H1 (cell line): ENCODE results near the gene PCDHB12. TPM values are rescaled to one million over a fixed set of nuclear protein-coding genes. Genes with fewer than 3 reads are reported as not detected.

Experiments
- CTCF ChIA-PET: fragments of 300-600 bp; sonication (Branson Sonifier 250); formaldehyde crosslinking; loops from one replicate; lab custom pipeline; 2021; ENCODE audit not compliant: partially characterized antibody; lab: Charles Lee
- POLR2A ChIA-PET: fragments of 300-600 bp; sonication (Branson Sonifier 250); formaldehyde crosslinking; loops from one replicate; lab custom pipeline; 2021; ENCODE audit warnings: inconsistent platforms; ENCODE audit not compliant: partially characterized antibody; lab: Charles Lee
- DNase-seq, 2 experiments: peaks; one replicate each; pipeline versions ENCODE4 v3.0.0 to v3.0.0-alpha.2; 2010 to 2022; ENCODE audit warnings: low spot score in 2 of 2, low read depth in 1 of 2, mixed read lengths in 1 of 2
- FAIRE-seq: peaks from 2 replicates; lab custom pipeline; 2011; peaks lifted over from hg19 to GRCh38; lab: Jason Lieb, UNC
- H2AFZ ChIP-seq: 2 replicates; pipeline ENCODE4 v1.8.1; 2012; ENCODE audit warnings: low read length, inconsistent platforms
- H2AK5ac ChIP-seq: 2 replicates; pipeline ENCODE4 v1.6.1; 2013; ENCODE audit warnings: low read depth, low read length
- H2BK120ac ChIP-seq: replicated peaks from 2 replicates; pipeline ENCODE3; 2013; ENCODE audit warnings: low read depth, low read length, inconsistent platforms
- H2BK12ac ChIP-seq: 2 replicates; pipeline ENCODE4 v1.6.1; 2013; ENCODE audit warnings: low read depth, low read length
- H2BK15ac ChIP-seq: 2 replicates; pipeline ENCODE4 v1.6.1; 2013; ENCODE audit warnings: low read length
- H2BK20ac ChIP-seq: 2 replicates; pipeline ENCODE4 v1.6.1; 2013; ENCODE audit warnings: low read length
- H2BK5ac ChIP-seq: 2 replicates; pipeline ENCODE4 v1.6.1; 2013; ENCODE audit warnings: low read depth, low read length
- H3K14ac ChIP-seq: 2 replicates; pipeline ENCODE4 v1.6.1; 2013; ENCODE audit warnings: inconsistent platforms; ENCODE audit not compliant: insufficient read length
- H3K18ac ChIP-seq: 2 replicates; pipeline ENCODE4 v1.6.1; 2013; ENCODE audit warnings: low read length; ENCODE audit errors: extremely low read depth
- H3K23ac ChIP-seq: 2 replicates; pipeline ENCODE4 v1.6.1; 2013; ENCODE audit warnings: inconsistent platforms; ENCODE audit not compliant: insufficient read length
- H3K23me2 ChIP-seq: 2 replicates; pipeline ENCODE4 v1.6.1; 2013; ENCODE audit warnings: low read depth, low read length
- H3K27ac ChIP-seq: 2 replicates; pipeline ENCODE4 v1.6.1; 2011; ENCODE audit warnings: low read depth, low read length, inconsistent platforms
- H3K27me3 ChIP-seq, 4 experiments: replicated peaks in 1 of 4; 1 replicate in 1 of 4; 2 replicates in 3 of 4; pipeline versions ENCODE4 v1.6.1 to v1.8.1; 2011 to 2013; ENCODE audit warnings: low read length in 3 of 4, mild to moderate bottlenecking in 3 of 4, inconsistent platforms in 2 of 4, mixed read lengths in 2 of 4, moderate library complexity in 1 of 4; ENCODE audit not compliant: control insufficient read depth in 3 of 4, insufficient read depth in 3 of 4; ENCODE audit errors: extremely low read depth in 1 of 4
- H3K36me3 ChIP-seq, 4 experiments: 2 replicates each; pipeline versions ENCODE4 v1.6.1 to v1.8.1; 2011 to 2013; ENCODE audit warnings: mild to moderate bottlenecking in 4 of 4, low read length in 3 of 4, moderate library complexity in 2 of 4, control low read depth in 1 of 4, inconsistent platforms in 1 of 4; ENCODE audit not compliant: insufficient read depth in 4 of 4, control insufficient read depth in 2 of 4
- H3K4ac ChIP-seq: replicated peaks from 2 replicates; pipeline ENCODE3; 2013; ENCODE audit warnings: low read length, low read depth, mixed read lengths, inconsistent platforms; ENCODE audit not compliant: insufficient read length
- H3K4me1 ChIP-seq, 4 experiments: replicated peaks in 1 of 4; 1 replicate in 1 of 4; 2 replicates in 3 of 4; pipeline versions ENCODE4 v1.6.1 to v1.8.1; 2011 to 2013; ENCODE audit warnings: low read length in 3 of 4, inconsistent platforms in 2 of 4, mixed read lengths in 1 of 4; ENCODE audit not compliant: insufficient read depth in 4 of 4, control insufficient read depth in 3 of 4
- H3K4me2 ChIP-seq, 2 experiments: 2 replicates each; pipeline versions ENCODE4 v1.6.1 to v1.8.1; 2011 to 2013; ENCODE audit warnings: low read depth in 2 of 2, low read length in 2 of 2, control low read depth in 1 of 2, inconsistent platforms in 1 of 2, mild to moderate bottlenecking in 1 of 2; ENCODE audit not compliant: insufficient read depth in 1 of 2
- H3K4me3 ChIP-seq, 4 experiments: fragments of 200-600, 300-600 bp in 1 of 4; sonication (generic), shearing (Covaris generic), sonication (Bioruptor Twin) in 1 of 4; 2 replicates each; pipeline versions ENCODE4 v1.5.1 to v1.8.1; 2011 to 2016; ENCODE audit warnings: low read length in 4 of 4, low read depth in 3 of 4, control low read depth in 2 of 4, inconsistent platforms in 2 of 4, mild to moderate bottlenecking in 2 of 4, mixed read lengths in 1 of 4, moderate library complexity in 1 of 4; ENCODE audit not compliant: insufficient read depth in 2 of 4; ENCODE audit errors: extremely low read depth in 1 of 4
- H3K56ac ChIP-seq: replicated peaks from 2 replicates; pipeline ENCODE3; 2013; ENCODE audit warnings: low read depth, mild to moderate bottlenecking, mixed read lengths, low read length, inconsistent platforms; ENCODE audit not compliant: insufficient read length
- H3K79me1 ChIP-seq: 2 replicates; pipeline ENCODE4 v1.6.1; 2013; ENCODE audit warnings: low read depth, low read length, control low read depth
- H3K79me2 ChIP-seq, 2 experiments: 2 replicates each; pipeline versions ENCODE4 v1.6.1 to v1.8.1; 2012 to 2013; ENCODE audit warnings: low read length in 2 of 2, mild to moderate bottlenecking in 2 of 2, inconsistent platforms in 1 of 2; ENCODE audit not compliant: insufficient read depth in 2 of 2, control insufficient read depth in 1 of 2
- H3K9ac ChIP-seq, 4 experiments: replicated peaks in 1 of 4; 1 replicate in 1 of 4; 2 replicates in 3 of 4; pipeline versions ENCODE4 v1.6.1 to v1.8.1; 2011 to 2013; ENCODE audit warnings: low read depth in 3 of 4, low read length in 3 of 4, control low read depth in 2 of 4, mild to moderate bottlenecking in 2 of 4, moderate library complexity in 2 of 4, inconsistent platforms in 1 of 4; ENCODE audit errors: extremely low read depth in 1 of 4
- H3K9me3 ChIP-seq, 2 experiments: 2 replicates each; pipeline versions ENCODE4 v1.6.1 to v1.8.1; 2012 to 2013; ENCODE audit warnings: mild to moderate bottlenecking in 2 of 2, moderate library complexity in 2 of 2, control low read depth in 1 of 2, inconsistent platforms in 1 of 2, low read depth in 1 of 2, low read length in 1 of 2, mixed read lengths in 1 of 2; ENCODE audit not compliant: insufficient read depth in 2 of 2
- H4K20me1 ChIP-seq, 2 experiments: replicated peaks in 1 of 2; 2 replicates each; pipeline versions ENCODE3 to v1.8.1; 2011 to 2013; ENCODE audit warnings: inconsistent platforms in 2 of 2, low read length in 2 of 2, mild to moderate bottlenecking in 1 of 2; ENCODE audit not compliant: insufficient read depth in 2 of 2, control insufficient read depth in 1 of 2
- H4K5ac ChIP-seq: 2 replicates; pipeline ENCODE4 v1.6.1; 2013; ENCODE audit warnings: low read length, low read depth, mixed read lengths, inconsistent platforms; ENCODE audit not compliant: insufficient read length
- H4K8ac ChIP-seq: 2 replicates; pipeline ENCODE4 v1.8.0; 2013; ENCODE audit warnings: mild to moderate bottlenecking, moderate library complexity, low read length, inconsistent platforms; ENCODE audit not compliant: insufficient read depth; ENCODE audit errors: extremely low read depth
- H4K91ac ChIP-seq: replicated peaks from 2 replicates; pipeline ENCODE3; 2013; ENCODE audit warnings: low read length, mixed read lengths, inconsistent platforms; ENCODE audit not compliant: insufficient read length
- NRF1 ChIP-seq: IDR thresholded peaks from 2 replicates; pipeline ENCODE4 v1.6.1; 2011; ENCODE audit warnings: mild to moderate bottlenecking, low read depth, low read length, improper control_type of control experiment
- ZNF274 ChIP-seq: IDR thresholded peaks from 2 replicates; pipeline ENCODE4 v1.7.0; 2012; ENCODE audit warnings: low read length, borderline replicate concordance; ENCODE audit errors: extremely low read depth
- polyA plus RNA-seq, 7 experiments: library from polyadenylated mRNA; depleted of rRNA in 3 of 7; stranded (reverse) in 5 of 7; unstranded in 2 of 7; fragments of >200 nt in 5 of 7; fragments of 200-250 nt in 2 of 7; gene quantifications; 1 replicate in 5 of 7; 2 replicates in 1 of 7; 4 replicates in 1 of 7; pipeline versions ENCODE4 v1.2.1 to v1.2.3, GENCODE V29; 2011 to 2013; ENCODE audit warnings: missing spikeins in 2 of 7, mixed read lengths in 2 of 7
- total RNA-seq: library from RNA; stranded (reverse); fragmentation: NEBNext Ultra II Directional; extraction: Animal tissue kit (Norgen Biotek cat#: 25700); gene quantifications from 2 replicates; pipeline ENCODE4 v1.2.1, GENCODE V29; 2021

Gene PCDHB12
- total and polyA plus RNA-seq, 2 of the 8 experiments (the other 6 are each of a cell fraction or from before 2014, with no cell fraction given): 1.1 to 2.0 TPM

GRCh38 chr5:141258948-141259347, 50.4 kb downstream of the PCDHB12 start:
- H4K91ac ChIP-seq: no peak overlapping the region
- no peak overlapping the region for H3K4me3 ChIP-seq
- H2BK15ac ChIP-seq: no peak overlapping the region
- H3K23ac ChIP-seq: no peak overlapping the region
- no peaks in the 10 kb centered on the region for H3K79me1 ChIP-seq
- no peak overlapping the region for H3K4me2 ChIP-seq
- H3K9me3 ChIP-seq: peaks cover 55 to 76% of the 10 kb centered on the region in 2 experiments
- H4K8ac ChIP-seq: no peak overlapping the region
- DNase-seq (no peak), FAIRE-seq (no peak)
- no peak overlapping the region for H3K9ac ChIP-seq
- ChIA-PET CTCF (interaction anchor here (1.5 kb wide), 1 partner anchor 84 kb away, joined by 4 read pairs; no protein-coding TSS in a partner anchor), POLR2A (no interaction called here)
- H3K23me2 ChIP-seq: no peaks in the 10 kb centered on the region
- H2BK5ac ChIP-seq: no peak overlapping the region
- H3K27ac ChIP-seq: no peak overlapping the region
- H3K14ac ChIP-seq: no peak overlapping the region
- H4K5ac ChIP-seq: no peak overlapping the region
- H3K4ac ChIP-seq: no peak overlapping the region
- H2BK120ac ChIP-seq: no peak overlapping the region
- H2BK20ac ChIP-seq: no peak overlapping the region
- no peaks in the 10 kb centered on the region for H3K79me2 ChIP-seq
- no peak overlapping the region for H2BK12ac ChIP-seq
- H3K4me1 ChIP-seq: no peaks in the 10 kb centered on the region
- no peak overlapping the region for H2AFZ ChIP-seq
- no peaks in the 10 kb centered on the region for H4K20me1 ChIP-seq
- no peak overlapping the region for H3K18ac ChIP-seq
- H3K27me3 ChIP-seq: peaks cover 0 to 2% (median 0%) of the 10 kb centered on the region in 4 experiments; a peak in 1 of 7 replicates
- peak; percentile 96 for TF ChIP-seq ZNF274
- no peak for TF ChIP-seq NRF1
- no peaks in the 10 kb centered on the region; a peak in 2 of 8 replicates for H3K36me3 ChIP-seq
- no peak overlapping the region for H3K56ac ChIP-seq
- no peak overlapping the region for H2AK5ac ChIP-seq
